Measurements from ENCODE around the gene TM9SF2.

- no peak for TF ChIP-seq CTCF (conservative IDR thresholded peaks at IDR 0.05)
- TF ChIP-seq ZFX (IDR thresholded peaks at IDR 0.05): no peak
These were observed 12.2 kb upstream of the TM9SF2 start for GRCh38 chr13:99489028-99489427.

All from C4-2B (cell line).